ENCODE results near the gene CTSC. TPM values are rescaled to one million over a fixed set of nuclear protein-coding genes. Genes with fewer than 3 reads are reported as not detected.
A peak's percentile ranks its signal among the peaks of the same experiment; 100 is the strongest.

CTSC gene
- total RNA-seq, 3 donors from 2014 or later (not counting 1 experiment from before 2014, with no cell fraction given): 182 to 275 (median 227) TPM

GRCh38 chr11:88327462-88328143 lies 9.9 kb downstream of the CTSC start:
- H3K36me3 Mint-ChIP-seq: peaks cover 29% of the 10 kb centered on the region
- H3K27me3 ChIP-seq (ENCODE audit: control insufficient read depth, insufficient read depth, low read length): no peaks in the 10 kb centered on the region
- H3K27ac ChIP-seq (ENCODE audit: low read length): peak overlapping the region; percentile 30
- H3K36me3 ChIP-seq (ENCODE audit: control insufficient read depth, insufficient read depth, low read length): peaks cover 67% of the 10 kb centered on the region
- H3K4me1 ChIP-seq (ENCODE audit: control insufficient read depth, insufficient read depth, low read length): peaks cover 25% of the 10 kb centered on the region
- H3K9me3 ChIP-seq (ENCODE audit: control insufficient read depth, insufficient read depth, low read length): no peaks in the 10 kb centered on the region
- peak overlapping the region; percentile 67 for H3K4me3 Mint-ChIP-seq
- H3K4me1 Mint-ChIP-seq: peaks cover 93 to 94% of the 10 kb centered on the region in 2 donors
- no peak for ATAC-seq
- no peak overlapping the region for H3K4me3 ChIP-seq (ENCODE audit: low read length)
- TF ChIP-seq CTCF (IDR thresholded peaks at IDR 0.05): no peak
- WGBS (ENCODE audit: insufficient coverage): 75% methylated on average over 1 of the region's 3 CpGs
- no peaks in the 10 kb centered on the region for H3K27me3 Mint-ChIP-seq (ENCODE audit: low read depth in 2 of 2)
- no peaks in the 10 kb centered on the region for H3K9me3 Mint-ChIP-seq
- no peak for DNase-seq
- intact Hi-C loops (cut with micrococcal nuclease): no loop called here
- H3K27ac Mint-ChIP-seq: peak overlapping the region; percentile 54 to 81

GRCh38 chr11:88327061-88327460 lies 10.5 kb downstream of the CTSC start:
- Mint-ChIP-seq H3K27ac (peak overlapping the region; percentile 54 to 81), H3K27me3 (ENCODE audit: low read depth in 2 of 2) (no peaks in the 10 kb centered on the region), H3K9me3 (no peaks in the 10 kb centered on the region), H3K4me3 (peak overlapping the region; percentile 67), H3K4me1 (peaks cover 95 to 96% of the 10 kb centered on the region in 2 donors), H3K36me3 (peaks cover 32% of the 10 kb centered on the region)
- peaks cover 66% of the 10 kb centered on the region for H3K36me3 ChIP-seq (ENCODE audit: control insufficient read depth, insufficient read depth, low read length)
- no peak for ATAC-seq
- 58% methylated on average over 2 of the region's 2 CpGs for WGBS (ENCODE audit: insufficient coverage)
- H3K4me1 ChIP-seq (ENCODE audit: control insufficient read depth, insufficient read depth, low read length): peaks cover 25% of the 10 kb centered on the region
- H3K27me3 ChIP-seq (ENCODE audit: control insufficient read depth, insufficient read depth, low read length): no peaks in the 10 kb centered on the region
- H3K27ac ChIP-seq (ENCODE audit: low read length): no peak overlapping the region
- no peak overlapping the region for H3K4me3 ChIP-seq (ENCODE audit: low read length)
- no peak for DNase-seq
- H3K9me3 ChIP-seq (ENCODE audit: control insufficient read depth, insufficient read depth, low read length): no peaks in the 10 kb centered on the region
- TF ChIP-seq CTCF (IDR thresholded peaks at IDR 0.05): no peak
- intact Hi-C loops (cut with micrococcal nuclease): no loop called here

GRCh38 chr11:88326099-88326498 lies 11.4 kb downstream of the CTSC start:
- Histone ChIP-seq H3K4me3 (ENCODE audit: low read length) (no peak overlapping the region), H3K27ac (ENCODE audit: low read length) (no peak overlapping the region), H3K36me3 (ENCODE audit: control insufficient read depth, insufficient read depth, low read length) (peaks cover 64% of the 10 kb centered on the region), H3K4me1 (ENCODE audit: control insufficient read depth, insufficient read depth, low read length) (peaks cover 21% of the 10 kb centered on the region), H3K9me3 (ENCODE audit: control insufficient read depth, insufficient read depth, low read length) (no peaks in the 10 kb centered on the region), H3K27me3 (ENCODE audit: control insufficient read depth, insufficient read depth, low read length) (no peaks in the 10 kb centered on the region)
- intact Hi-C loops (cut with micrococcal nuclease): no loop called here
- DNase-seq (no peak), ATAC-seq (no peak)
- WGBS (ENCODE audit: insufficient coverage): 47% methylated on average over 3 of the region's 3 CpGs
- Mint-ChIP-seq H3K36me3 (peaks cover 33% of the 10 kb centered on the region), H3K4me1 (peaks cover 94 to 95% of the 10 kb centered on the region in 2 donors), H3K27ac (peak overlapping the region; percentile 54 to 81), H3K9me3 (no peaks in the 10 kb centered on the region), H3K4me3 (peak overlapping the region; percentile 38), H3K27me3 (ENCODE audit: low read depth in 2 of 2) (no peaks in the 10 kb centered on the region)
- no peak for TF ChIP-seq CTCF (IDR thresholded peaks at IDR 0.05)

Data from natural killer cell (primary cell).